Measurements from ENCODE around the gene RAVER1.
A peak's percentile ranks its signal among the peaks of the same experiment; 100 is the strongest.

The RAVER1 gene

GRCh38 chr19:10380313-10381102 is 47.2 kb upstream of the RAVER1 start, which contains the start of gene TYK2 (continued):
- no peak for TF ChIP-seq ZNF280D (tag by site-specific recombination; IDR thresholded peaks at IDR 0.05)
- TF ChIP-seq, protein P1, sequence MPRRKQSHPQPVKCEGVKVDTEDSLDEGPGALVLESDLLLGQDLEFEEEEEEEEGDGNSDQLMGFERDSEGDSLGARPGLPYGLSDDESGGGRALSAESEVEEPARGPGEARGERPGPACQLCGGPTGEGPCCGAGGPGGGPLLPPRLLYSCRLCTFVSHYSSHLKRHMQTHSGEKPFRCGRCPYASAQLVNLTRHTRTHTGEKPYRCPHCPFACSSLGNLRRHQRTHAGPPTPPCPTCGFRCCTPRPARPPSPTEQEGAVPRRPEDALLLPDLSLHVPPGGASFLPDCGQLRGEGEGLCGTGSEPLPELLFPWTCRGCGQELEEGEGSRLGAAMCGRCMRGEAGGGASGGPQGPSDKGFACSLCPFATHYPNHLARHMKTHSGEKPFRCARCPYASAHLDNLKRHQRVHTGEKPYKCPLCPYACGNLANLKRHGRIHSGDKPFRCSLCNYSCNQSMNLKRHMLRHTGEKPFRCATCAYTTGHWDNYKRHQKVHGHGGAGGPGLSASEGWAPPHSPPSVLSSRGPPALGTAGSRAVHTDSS (tag by site-specific recombination; IDR thresholded peaks at IDR 0.05) = no peak
- TF ChIP-seq ZNF350 (tag by site-specific recombination; IDR thresholded peaks at IDR 0.05) = no peak
- TF ChIP-seq ZNF654 (tag by site-specific recombination; IDR thresholded peaks at IDR 0.05; ENCODE audit: low read depth) = 0 out of 2 replicates have a peak, but pooled peaks have one; percentile 3
- no peak for TF ChIP-seq ZNF16 (tag by site-specific recombination; IDR thresholded peaks at IDR 0.05; ENCODE audit: low read depth)
- TF ChIP-seq GLIS2 (tag by site-specific recombination; IDR thresholded peaks at IDR 0.05) = peak; percentile 88
- no peak for TF ChIP-seq ZNF184 (tag by site-specific recombination; IDR thresholded peaks at IDR 0.05)
- TF ChIP-seq BCL11B (tag by site-specific recombination; IDR thresholded peaks at IDR 0.05; ENCODE audit: low read depth) = peak; percentile 68; the same call in 1 of the 2 replicates
- no peak; the same call in 1 of the 2 replicates for TF ChIP-seq WT1 (tag by site-specific recombination; IDR thresholded peaks at IDR 0.05)
- no peak for TF ChIP-seq ZNF747 (tag by site-specific recombination; IDR thresholded peaks at IDR 0.05)
- peak; percentile 91 for TF ChIP-seq ZNF391 (tag by site-specific recombination; IDR thresholded peaks at IDR 0.05; ENCODE audit: borderline replicate concordance, low read depth)
- TF ChIP-seq ZFP41 (tag by site-specific recombination; IDR thresholded peaks at IDR 0.05; ENCODE audit: borderline replicate concordance) = no peak
- TF ChIP-seq IKZF3 (tag by site-specific recombination; IDR thresholded peaks at IDR 0.05) = peak; percentile 63
- TF ChIP-seq ZNF670 (tag by site-specific recombination; IDR thresholded peaks at IDR 0.05; ENCODE audit: low read depth) = no peak
- peak; percentile 43 for TF ChIP-seq ZNF792 (tag by site-specific recombination; IDR thresholded peaks at IDR 0.05)
- TF ChIP-seq ZNF140 (tag by site-specific recombination; IDR thresholded peaks at IDR 0.05) = no peak
- TF ChIP-seq ZNF707 (tag by site-specific recombination; IDR thresholded peaks at IDR 0.05) = no peak
- no peak for TF ChIP-seq ZNF37A (tag by site-specific recombination; IDR thresholded peaks at IDR 0.05)
- no peak for TF ChIP-seq ZNF155 (tag by site-specific recombination; IDR thresholded peaks at IDR 0.05)
- no peak; the same call in 1 of the 2 replicates for TF ChIP-seq ZFP69B (tag by site-specific recombination; IDR thresholded peaks at IDR 0.05)
- peak; percentile 90 for TF ChIP-seq ZBTB7A (tag by site-specific recombination; IDR thresholded peaks at IDR 0.05; ENCODE audit: low read depth)
- TF ChIP-seq BCL11A (tag by site-specific recombination; IDR thresholded peaks at IDR 0.05; ENCODE audit: low read depth) = peak; percentile 44; the same call in 1 of the 2 replicates
- TF ChIP-seq, protein P2, sequence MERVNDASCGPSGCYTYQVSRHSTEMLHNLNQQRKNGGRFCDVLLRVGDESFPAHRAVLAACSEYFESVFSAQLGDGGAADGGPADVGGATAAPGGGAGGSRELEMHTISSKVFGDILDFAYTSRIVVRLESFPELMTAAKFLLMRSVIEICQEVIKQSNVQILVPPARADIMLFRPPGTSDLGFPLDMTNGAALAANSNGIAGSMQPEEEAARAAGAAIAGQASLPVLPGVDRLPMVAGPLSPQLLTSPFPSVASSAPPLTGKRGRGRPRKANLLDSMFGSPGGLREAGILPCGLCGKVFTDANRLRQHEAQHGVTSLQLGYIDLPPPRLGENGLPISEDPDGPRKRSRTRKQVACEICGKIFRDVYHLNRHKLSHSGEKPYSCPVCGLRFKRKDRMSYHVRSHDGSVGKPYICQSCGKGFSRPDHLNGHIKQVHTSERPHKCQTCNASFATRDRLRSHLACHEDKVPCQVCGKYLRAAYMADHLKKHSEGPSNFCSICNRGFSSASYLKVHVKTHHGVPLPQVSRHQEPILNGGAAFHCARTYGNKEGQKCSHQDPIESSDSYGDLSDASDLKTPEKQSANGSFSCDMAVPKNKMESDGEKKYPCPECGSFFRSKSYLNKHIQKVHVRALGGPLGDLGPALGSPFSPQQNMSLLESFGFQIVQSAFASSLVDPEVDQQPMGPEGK (tag by site-specific recombination; IDR thresholded peaks at IDR 0.05) = peak; percentile 99
- TF ChIP-seq ZNF292 (tag by site-specific recombination; IDR thresholded peaks at IDR 0.05; ENCODE audit: borderline replicate concordance, low read depth) = no peak
- no peak for TF ChIP-seq REPIN1 (tag by site-specific recombination; IDR thresholded peaks at IDR 0.05; ENCODE audit: low read depth)
- no peak for TF ChIP-seq ZNF791 (tag by site-specific recombination; IDR thresholded peaks at IDR 0.05)
- peak; percentile 96 for TF ChIP-seq ZBTB26 (tag by site-specific recombination; optimal IDR thresholded peaks at IDR 0.05)
- TF ChIP-seq, protein P3, sequence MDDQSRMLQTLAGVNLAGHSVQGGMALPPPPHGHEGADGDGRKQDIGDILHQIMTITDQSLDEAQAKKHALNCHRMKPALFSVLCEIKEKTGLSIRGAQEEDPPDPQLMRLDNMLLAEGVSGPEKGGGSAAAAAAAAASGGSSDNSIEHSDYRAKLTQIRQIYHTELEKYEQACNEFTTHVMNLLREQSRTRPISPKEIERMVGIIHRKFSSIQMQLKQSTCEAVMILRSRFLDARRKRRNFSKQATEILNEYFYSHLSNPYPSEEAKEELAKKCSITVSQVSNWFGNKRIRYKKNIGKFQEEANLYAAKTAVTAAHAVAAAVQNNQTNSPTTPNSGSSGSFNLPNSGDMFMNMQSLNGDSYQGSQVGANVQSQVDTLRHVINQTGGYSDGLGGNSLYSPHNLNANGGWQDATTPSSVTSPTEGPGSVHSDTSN (CRISPR knock-in tag; IDR thresholded peaks at IDR 0.05) = peak; percentile 67; the same call in 1 of the 2 replicates
- no peak for TF ChIP-seq ZSCAN18 (tag by site-specific recombination; IDR thresholded peaks at IDR 0.05)
- TF ChIP-seq ZSCAN23 (tag by site-specific recombination; IDR thresholded peaks at IDR 0.05) = peak; percentile 88; the same call in 1 of the 2 replicates

All from HEK293 (cell line).